Liver (tissue), 9 donors: ENCODE measurements around the gene MT4. TPM values are rescaled to one million over a fixed set of nuclear protein-coding genes. Genes with fewer than 3 reads are reported as not detected.

ENCODE experiments used
- DNase-seq: peaks from one replicate; pipeline ENCODE4 v3.0.0-alpha.2; 2017; ENCODE audit warnings: low spot score
- H3K27ac ChIP-seq, 2 donors: one replicate each; pipeline ENCODE4 v1.7.0; 2013; ENCODE audit warnings: inconsistent platforms in 2 of 2, low read length in 2 of 2, control low read depth in 1 of 2, low read depth in 1 of 2, mild to moderate bottlenecking in 1 of 2
- H3K27me3 ChIP-seq, 4 donors: one replicate each; pipeline versions ENCODE4 v1.6.1 to v1.7.0; 2013; ENCODE audit warnings: low read length in 3 of 4, inconsistent platforms in 1 of 4, mild to moderate bottlenecking in 1 of 4, moderate library complexity in 1 of 4; ENCODE audit not compliant: control insufficient read depth in 4 of 4, insufficient read depth in 4 of 4
- H3K36me3 ChIP-seq, 4 donors: one replicate each; pipeline versions ENCODE4 v1.6.1 to v1.7.0; 2013; ENCODE audit warnings: low read length in 3 of 4, mild to moderate bottlenecking in 3 of 4, low read depth in 1 of 4, moderate library complexity in 1 of 4; ENCODE audit not compliant: control insufficient read depth in 4 of 4, insufficient read depth in 3 of 4
- H3K4me1 ChIP-seq, 4 donors: one replicate each; pipeline versions ENCODE4 v1.6.1 to v1.7.0; 2013; ENCODE audit warnings: low read length in 3 of 4, mild to moderate bottlenecking in 3 of 4, moderate library complexity in 1 of 4; ENCODE audit not compliant: control insufficient read depth in 4 of 4, insufficient read depth in 4 of 4
- H3K4me3 ChIP-seq, 3 donors: one replicate each; pipeline versions ENCODE4 v1.6.1 to v1.7.0; 2013; ENCODE audit warnings: low read length in 3 of 3, control low read depth in 1 of 3, low read depth in 1 of 3, mild to moderate bottlenecking in 1 of 3
- H3K9ac ChIP-seq, 2 donors: one replicate each; pipeline ENCODE4 v1.7.0; 2013; ENCODE audit warnings: low read length in 2 of 2, mild to moderate bottlenecking in 2 of 2, moderate library complexity in 2 of 2, control low read depth in 1 of 2, low read depth in 1 of 2
- H3K9me3 ChIP-seq, 4 donors: one replicate each; pipeline versions ENCODE4 v1.6.1 to v1.7.0; 2013; ENCODE audit warnings: low read length in 3 of 4; ENCODE audit not compliant: control insufficient read depth in 4 of 4
- ATF3 ChIP-seq: IDR thresholded peaks from 2 replicates; pipeline ENCODE4 v1.6.1; 2016; ENCODE audit warnings: antibody characterized with exemption
- CTCF ChIP-seq: fragments of 150-350 bp; IDR thresholded peaks from 2 replicates; pipeline ENCODE4 v1.5.1; 2017; ENCODE audit warnings: improper control_type of control experiment, low read depth, low read length; ENCODE audit not compliant: missing input control
- FOXA1 ChIP-seq: IDR thresholded peaks from 2 replicates; pipeline ENCODE4 v1.6.1; 2016; ENCODE audit warnings: antibody characterized with exemption
- FOXA2 ChIP-seq: IDR thresholded peaks from 2 replicates; pipeline ENCODE4 v1.6.1; 2016; ENCODE audit warnings: antibody characterized with exemption
- GABPA ChIP-seq, 2 donors: IDR thresholded peaks in 1 of 2; conservative IDR thresholded peaks in 1 of 2; 2 replicates each; pipeline ENCODE4 v1.6.1; 2016; ENCODE audit warnings: antibody characterized with exemption in 2 of 2, mild to moderate bottlenecking in 1 of 2, moderate library complexity in 1 of 2
- HNF4A ChIP-seq, 2 donors: conservative IDR thresholded peaks; 2 replicates each; pipeline ENCODE4 v1.6.1; 2016; ENCODE audit warnings: antibody characterized with exemption in 2 of 2, mild to moderate bottlenecking in 2 of 2
- HNF4G ChIP-seq: IDR thresholded peaks from 2 replicates; pipeline ENCODE4 v1.6.1; 2016; ENCODE audit warnings: antibody characterized with exemption
- NR2F2 ChIP-seq: IDR thresholded peaks from 2 replicates; pipeline ENCODE4 v1.6.1; 2016; ENCODE audit warnings: antibody characterized with exemption
- RAD21 ChIP-seq, 2 donors: IDR thresholded peaks; 2 replicates each; pipeline ENCODE4 v1.6.1; 2016; ENCODE audit warnings: antibody characterized with exemption in 2 of 2, mild to moderate bottlenecking in 2 of 2
- RXRA ChIP-seq, 2 donors: IDR thresholded peaks; 2 replicates each; pipeline ENCODE4 v1.6.1; 2017 to 2018; ENCODE audit warnings: antibody characterized with exemption in 2 of 2, mild to moderate bottlenecking in 1 of 2
- TAF1 ChIP-seq: conservative IDR thresholded peaks from 2 replicates; pipeline ENCODE4 v1.6.1; 2016; ENCODE audit warnings: antibody characterized with exemption, mild to moderate bottlenecking
- YY1 ChIP-seq: IDR thresholded peaks from 2 replicates; pipeline ENCODE4 v1.6.1; 2016; ENCODE audit warnings: antibody characterized with exemption, mild to moderate bottlenecking
- ZBTB33 ChIP-seq: IDR thresholded peaks from 2 replicates; pipeline ENCODE4 v1.6.1; 2016; ENCODE audit warnings: antibody characterized with exemption
- WGBS: extraction: QIAGEN DNeasy Blood & Tissue Kit; methylation state at CpG from one replicate; pipeline ENCODE4 v1.1.7; 2013; 5-methylcytosine and 5-hydroxymethylcytosine counted together
- polyA plus RNA-seq, 2 donors: library from polyadenylated mRNA; stranded (reverse) in 1 of 2; unstranded in 1 of 2; fragments of 200-250 nt in 1 of 2; fragments of >200 nt in 1 of 2; fragmentation: Nextera tagmentation in 1 of 2; extraction: Ambion mirVana in 1 of 2; gene quantifications; one replicate each; pipeline versions ENCODE4 v1.2.1 to v1.2.3, GENCODE V29; 2013 to 2015
- total RNA-seq, 2 donors: library from RNA; depleted of rRNA; stranded (reverse); fragments of >200 nt; gene quantifications; one replicate each; pipeline ENCODE4 v1.2.3, GENCODE V29; 2014
- donor health status: healthy.
- donor health status: healthy.
- donor health status: healthy.
- donor health status: healthy.
- donor health status: healthy.

The MT4 gene
- total and polyA plus RNA-seq, 4 donors, result not detected

- H3K4me3 ChIP-seq, result peak within 1 kb of the TSS in 2 of 3 donors; percentile 25 to 53
- no peak for DNase-seq
- 8% methylated on average over 87 of the region's 87 CpGs for WGBS
- H3K36me3 ChIP-seq, result no peaks in the 10 kb centered on the region
- TF ChIP-seq CTCF (no peak), HNF4G (no peak), GABPA (IDR thresholded peaks at IDR 0.05 in 1 of 2, conservative IDR thresholded peaks at IDR 0.05 in 1 of 2) (no peak)
- H3K27ac ChIP-seq, result no peak within 1 kb of the TSS
- peaks cover 0 to 5% (median 0%) of the 10 kb centered on the region in 4 donors for H3K27me3 ChIP-seq
- peaks cover 3 to 11% (median 6%) of the 10 kb centered on the region in 4 donors for H3K4me1 ChIP-seq
- H3K9me3 ChIP-seq, result no peaks in the 10 kb centered on the region
- no peak within 1 kb of the TSS for H3K9ac ChIP-seq
Measured at GRCh38 chr16:56589141-56590039, 24.5 kb downstream of the MT4 start, which contains the start of gene MT3. Gene MT3, plus strand, starts transcription at chr16:56589528. Its CDS starts 63 bp downstream, at chr16:56589591.

DNA sequence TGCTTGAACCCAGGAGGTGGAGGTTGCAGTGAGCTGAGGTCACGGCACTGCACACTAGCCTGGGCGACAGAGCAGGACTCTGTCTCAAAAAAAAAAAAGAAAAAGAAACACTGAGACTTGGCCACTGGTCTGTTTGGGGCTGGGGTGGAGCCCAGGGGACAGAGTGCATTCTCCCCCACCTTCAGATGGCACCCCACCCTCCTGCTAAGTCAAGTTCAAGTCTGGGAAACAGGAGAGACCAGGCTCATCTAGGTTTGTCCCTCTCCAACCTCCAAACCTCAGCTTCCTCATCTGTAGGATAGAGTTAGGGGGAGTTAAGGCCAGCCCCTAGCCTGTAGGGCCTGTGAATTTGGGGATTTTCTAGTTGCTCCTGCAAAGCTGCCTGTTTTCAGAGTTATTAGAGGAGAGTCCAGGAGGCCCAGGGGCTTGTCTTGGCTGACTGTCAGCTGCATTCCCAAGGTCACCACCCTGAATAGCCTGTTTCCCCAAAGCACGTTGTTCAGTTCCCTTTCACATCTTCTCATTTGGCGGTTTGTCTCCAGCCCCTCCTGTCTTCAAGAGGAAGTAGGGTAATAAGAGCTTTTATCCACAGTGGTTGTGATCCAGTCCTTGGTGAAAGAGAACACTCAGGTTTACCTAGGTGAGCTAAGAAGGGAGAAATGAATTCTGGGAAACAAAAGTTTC is 26.6 kb downstream of the MT4 start:
- Histone ChIP-seq H3K9me3 (no peaks in the 10 kb centered on the region), H3K4me1 (peaks cover 3 to 11% (median 6%) of the 10 kb centered on the region in 4 donors), H3K27me3 (peaks cover 0 to 5% (median 0%) of the 10 kb centered on the region in 4 donors), H3K27ac (no peak overlapping the region), H3K36me3 (no peaks in the 10 kb centered on the region), H3K9ac (no peak overlapping the region), H3K4me3 (no peak overlapping the region)
- no peak for TF ChIP-seq RAD21 (IDR thresholded peaks at IDR 0.05)
- DNase-seq, result no peak
- 72% methylated on average over 4 of the region's 4 CpGs for WGBS

DNA sequence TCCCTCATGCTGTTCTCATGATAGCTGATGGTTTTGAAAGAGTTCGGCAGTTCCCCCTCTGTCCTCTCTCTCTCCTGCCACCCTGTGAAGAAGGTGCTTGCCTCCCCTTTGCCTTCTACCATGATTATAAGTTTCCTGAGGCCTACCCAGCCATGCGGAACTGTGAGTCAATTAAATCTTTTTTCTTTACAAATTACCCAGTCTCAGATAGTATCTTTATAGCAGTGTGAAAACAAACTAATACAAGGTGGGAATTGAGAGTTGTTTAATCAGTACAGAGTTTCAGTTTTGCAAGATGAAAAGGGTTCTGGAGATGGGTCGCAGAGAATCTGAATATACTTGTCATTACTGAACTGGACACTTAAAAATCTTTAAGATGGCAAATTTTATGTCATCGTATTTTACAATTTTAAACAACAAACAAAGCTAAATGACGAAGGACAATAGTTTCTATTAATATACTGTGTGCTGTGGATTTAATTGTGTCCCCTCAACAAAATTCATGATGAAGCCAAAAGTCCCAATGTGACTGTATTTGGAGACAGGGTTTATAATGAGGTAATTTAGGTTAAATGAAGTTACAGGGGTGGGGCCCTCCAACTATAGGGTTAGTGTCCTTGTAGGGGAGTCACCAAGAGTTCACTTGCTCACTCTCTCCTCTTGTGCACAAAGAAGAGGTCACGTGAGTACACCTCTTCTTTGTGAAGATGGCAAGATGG is 28.9 kb downstream of the MT4 start:
- WGBS, result 96% methylated on average over 6 of the region's 6 CpGs
- no peak for DNase-seq
- Histone ChIP-seq H3K4me1 (peaks cover 3 to 11% (median 6%) of the 10 kb centered on the region in 4 donors), H3K9ac (no peak overlapping the region), H3K27me3 (peaks cover 0 to 5% (median 0%) of the 10 kb centered on the region in 4 donors), H3K36me3 (no peaks in the 10 kb centered on the region), H3K4me3 (no peak overlapping the region), H3K27ac (no peak overlapping the region), H3K9me3 (no peaks in the 10 kb centered on the region)
- TF ChIP-seq CTCF (no peak), ZBTB33 (no peak), TAF1 (no peak), FOXA2 (no peak), NR2F2 (no peak), HNF4A (conservative IDR thresholded peaks at IDR 0.05) (no peak), YY1 (no peak), HNF4G (no peak), ATF3 (no peak), FOXA1 (no peak), RXRA (IDR thresholded peaks at IDR 0.05) (no peak)
